ENCODE measurements around the gene DDIT3.
"Not testable (repeated sequence)": the region's sequence is repeated elsewhere in the genome, so short reads cannot be mapped to it uniquely, and the experiment has no call there.

Gene DDIT3, protein sequence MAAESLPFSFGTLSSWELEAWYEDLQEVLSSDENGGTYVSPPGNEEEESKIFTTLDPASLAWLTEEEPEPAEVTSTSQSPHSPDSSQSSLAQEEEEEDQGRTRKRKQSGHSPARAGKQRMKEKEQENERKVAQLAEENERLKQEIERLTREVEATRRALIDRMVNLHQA

DNA sequence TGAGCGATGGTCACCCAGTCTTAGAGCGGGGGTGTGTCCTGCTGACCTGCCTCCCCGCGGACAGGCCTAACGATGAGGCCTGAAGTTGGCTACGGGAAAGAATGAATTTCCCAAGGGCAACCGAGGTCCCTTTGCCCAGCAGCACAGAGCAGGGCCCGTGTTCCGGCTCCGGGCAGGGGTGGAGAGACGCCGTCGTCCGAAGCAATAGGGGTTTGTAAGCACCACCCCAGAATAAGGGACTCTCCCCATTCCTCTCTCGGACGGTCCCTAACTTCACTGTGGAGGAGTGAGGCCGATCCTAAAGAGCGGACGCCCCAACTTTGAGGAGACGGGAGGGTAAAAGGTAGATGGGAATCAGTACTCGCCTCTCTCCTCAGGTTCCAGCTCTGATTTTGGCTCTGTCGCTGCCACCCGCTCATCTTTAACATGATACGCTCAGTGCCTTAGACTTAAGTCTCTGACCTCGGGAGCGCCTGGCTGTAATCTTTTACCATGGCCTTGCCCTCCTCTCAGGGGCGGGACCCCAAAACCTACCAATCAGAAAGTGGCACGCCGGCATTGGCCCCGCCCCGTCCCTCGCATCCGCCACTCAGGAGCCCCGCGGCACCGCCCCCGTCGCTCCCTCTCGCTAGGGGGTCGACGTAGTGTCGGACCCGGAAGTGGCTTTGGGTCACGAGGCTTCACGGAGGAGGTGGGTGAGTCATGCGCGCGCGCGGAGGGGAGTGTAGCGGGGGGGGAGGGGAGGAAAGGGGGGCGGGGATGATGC lies at the start of gene DDIT3:
TSS of gene DDIT3 (minus strand) at position 462 of the 766 bp plus-strand sequence. CDS start 3,108 bp downstream, outside the sequence.
- peak; percentile 100 for DNase-seq

DNA sequence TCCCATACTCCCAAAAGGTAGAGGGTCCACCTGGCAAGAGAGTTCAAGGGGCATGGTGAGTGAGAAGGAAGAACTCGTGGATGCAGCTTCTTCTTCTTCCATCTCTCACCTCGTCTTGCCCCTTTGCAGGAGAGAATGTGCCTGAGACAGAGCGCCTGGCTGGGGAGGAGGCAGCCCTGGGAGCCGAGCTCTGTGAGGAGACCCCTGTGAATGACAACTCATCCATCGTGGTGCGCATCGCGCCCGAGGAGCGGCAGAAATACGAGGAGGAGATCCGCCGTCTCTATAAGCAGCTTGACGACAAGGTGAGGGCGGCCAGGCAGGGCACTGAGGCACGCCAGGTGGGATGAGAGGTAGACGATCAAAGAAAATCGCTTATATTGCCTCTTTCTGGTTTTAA lies 49.5 kb upstream of the DDIT3 start:
- DNase-seq, result no peak

DNA sequence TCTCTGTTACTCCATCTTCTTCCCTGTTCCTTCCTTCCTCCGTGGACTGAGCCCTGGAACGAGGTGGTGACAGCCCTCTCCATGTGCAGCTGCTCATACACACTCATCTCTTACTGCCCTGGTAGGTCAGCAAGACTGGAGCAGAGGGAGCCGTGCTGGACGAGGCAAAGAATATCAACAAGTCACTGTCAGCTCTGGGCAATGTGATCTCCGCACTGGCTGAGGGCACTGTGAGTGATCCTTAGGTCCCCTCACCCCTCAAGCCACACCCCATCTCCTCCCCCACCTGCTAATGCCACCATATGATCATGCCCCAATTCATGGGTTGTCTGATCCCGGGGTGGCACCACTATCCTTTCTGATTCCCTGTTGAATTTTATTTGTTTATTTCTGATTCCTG lies 48.5 kb upstream of the DDIT3 start:
- no peak for DNase-seq

DNA sequence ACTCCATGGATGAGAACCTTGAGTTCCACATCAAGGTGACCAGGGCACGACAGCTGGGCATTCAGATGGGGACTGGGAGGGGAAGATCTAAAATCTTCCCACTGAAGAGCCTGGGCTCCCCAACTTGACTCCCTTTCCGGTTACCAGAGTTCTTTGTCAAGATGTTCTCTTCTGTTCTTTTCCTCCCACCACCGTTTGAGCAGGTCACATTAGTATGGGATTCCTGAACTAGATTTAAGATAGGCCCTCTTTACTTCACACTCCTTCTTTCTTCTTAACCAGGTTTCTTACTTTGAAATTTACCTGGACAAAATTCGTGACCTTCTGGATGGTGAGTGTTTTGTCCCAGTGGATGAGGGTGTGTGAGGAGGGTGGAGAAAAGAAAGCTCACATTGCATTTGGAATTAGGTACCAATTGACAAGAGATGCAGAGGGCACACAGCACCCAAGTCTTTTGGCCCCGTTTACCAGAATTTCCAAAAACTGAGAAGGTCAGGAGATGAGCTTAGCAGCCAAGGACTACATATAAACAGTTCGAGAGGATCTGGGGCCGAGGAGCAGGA lies 43.9 kb upstream of the DDIT3 start:
- DNase-seq, result no peak

DNA sequence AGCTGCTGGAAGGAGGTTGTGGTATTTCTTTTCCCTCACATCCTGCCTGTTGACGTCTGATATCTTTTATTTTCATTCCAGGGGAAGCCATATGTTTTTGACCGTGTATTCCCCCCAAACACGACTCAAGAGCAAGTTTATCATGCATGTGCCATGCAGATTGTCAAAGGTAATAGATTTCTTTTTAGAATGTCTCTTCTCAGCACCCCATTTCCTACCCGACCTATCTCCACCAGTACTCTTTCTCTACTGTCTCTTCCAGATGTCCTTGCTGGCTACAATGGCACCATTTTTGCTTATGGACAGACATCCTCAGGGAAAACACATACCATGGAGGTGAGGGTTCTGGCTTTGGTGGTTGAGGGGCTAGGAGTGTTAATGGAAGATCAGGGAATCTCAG lies 43.0 kb upstream of the DDIT3 start:
- no peak for DNase-seq

DNA sequence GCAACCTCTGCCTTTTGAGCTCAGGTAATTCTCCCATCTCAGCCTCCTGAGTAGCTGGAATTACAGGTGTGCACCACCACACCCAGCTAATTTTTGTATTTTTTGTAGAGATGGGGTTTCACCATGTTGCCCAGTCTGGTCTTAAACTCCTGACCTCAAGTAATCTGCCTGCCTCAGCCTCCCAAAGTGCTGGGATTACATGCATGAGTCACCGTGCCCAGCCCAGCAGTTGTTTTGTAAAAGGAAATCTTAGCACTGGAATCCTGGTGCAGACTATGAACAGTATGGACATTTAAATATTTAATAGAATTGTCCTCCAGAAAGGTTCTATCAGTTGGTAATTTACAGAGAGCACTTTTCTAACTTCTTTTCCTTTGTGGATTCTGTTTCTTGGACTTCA lies 40.8 kb upstream of the DDIT3 start:
- DNase-seq, result not testable (repeated sequence)

DNA sequence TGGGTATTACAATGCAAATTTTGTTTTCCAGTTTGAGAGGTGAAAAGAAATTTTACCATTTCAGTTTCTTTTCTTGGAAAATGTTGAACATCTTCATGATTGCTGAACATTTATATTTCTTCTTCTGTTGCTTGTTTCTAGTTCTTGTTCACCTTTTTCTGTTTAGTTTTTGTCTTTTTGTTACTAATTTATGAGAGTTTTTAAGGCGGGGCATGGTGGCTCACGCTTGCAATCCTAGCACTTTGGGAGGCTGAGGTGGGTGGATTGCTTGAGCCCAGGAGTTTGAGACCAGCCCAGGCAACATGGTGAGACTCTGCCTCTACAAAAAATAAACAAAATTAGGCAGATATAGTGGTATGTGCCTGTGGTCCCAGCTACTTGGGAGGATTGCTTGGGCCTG lies 40.2 kb upstream of the DDIT3 start:
- no peak for DNase-seq

DNA sequence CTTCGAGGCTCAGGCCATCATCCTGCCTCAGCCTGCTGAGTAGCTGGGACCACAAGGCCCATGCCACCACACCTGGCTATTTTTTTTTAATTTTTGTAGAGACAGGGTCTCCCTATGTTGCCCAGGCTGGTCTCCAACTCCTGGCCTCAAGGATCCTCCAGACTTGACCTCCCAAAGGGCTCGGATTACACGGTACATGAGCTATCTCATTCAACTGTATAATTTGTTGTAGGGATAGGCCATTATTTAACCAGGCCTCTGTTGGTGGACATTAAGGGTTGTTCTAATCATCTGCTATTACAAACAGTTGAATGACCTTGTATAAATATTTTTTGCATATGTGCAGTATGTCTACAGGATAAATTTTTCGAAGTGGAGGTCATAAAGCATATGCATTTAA lies 38.5 kb upstream of the DDIT3 start:
- DNase-seq, result no peak

DNA sequence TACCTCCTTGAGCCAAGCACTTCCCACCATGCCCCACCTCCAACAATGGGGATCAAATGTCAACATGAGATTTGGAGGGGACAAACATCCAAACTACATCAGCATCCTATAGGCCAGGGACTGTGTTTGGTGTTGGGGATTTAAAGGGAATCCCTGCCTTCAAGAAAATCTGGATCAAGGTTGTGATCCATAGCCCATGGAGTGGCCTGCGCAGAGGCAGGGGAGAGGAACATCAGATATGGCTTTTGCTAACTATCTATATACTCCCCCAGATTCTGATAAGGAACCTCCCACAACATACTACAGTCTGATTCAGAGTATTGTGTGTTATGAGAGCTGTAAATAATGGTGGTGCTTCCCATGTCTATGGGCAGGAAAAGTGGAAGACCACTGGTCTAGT lies 34.6 kb upstream of the DDIT3 start:
- DNase-seq, result no peak

DNA sequence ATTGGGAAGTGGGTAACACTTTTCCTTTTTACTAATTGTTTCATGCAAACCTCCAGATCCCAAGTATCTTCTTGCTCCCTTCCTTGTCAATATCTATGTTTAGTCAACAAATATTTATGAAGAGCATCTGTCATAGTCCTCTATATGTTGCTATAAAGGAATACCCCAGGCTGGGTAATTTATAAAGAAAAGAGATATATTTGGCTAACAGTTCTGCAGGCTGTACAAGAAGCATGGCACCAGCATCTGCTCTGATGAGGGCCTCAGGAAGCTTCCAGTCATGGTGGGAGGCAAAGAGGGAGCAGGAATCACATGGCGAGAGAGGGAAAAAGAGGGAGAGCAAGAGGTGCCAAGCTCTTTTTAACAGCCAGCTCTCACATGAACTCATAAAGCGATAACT lies 34.1 kb upstream of the DDIT3 start:
- DNase-seq, result no peak

DNA sequence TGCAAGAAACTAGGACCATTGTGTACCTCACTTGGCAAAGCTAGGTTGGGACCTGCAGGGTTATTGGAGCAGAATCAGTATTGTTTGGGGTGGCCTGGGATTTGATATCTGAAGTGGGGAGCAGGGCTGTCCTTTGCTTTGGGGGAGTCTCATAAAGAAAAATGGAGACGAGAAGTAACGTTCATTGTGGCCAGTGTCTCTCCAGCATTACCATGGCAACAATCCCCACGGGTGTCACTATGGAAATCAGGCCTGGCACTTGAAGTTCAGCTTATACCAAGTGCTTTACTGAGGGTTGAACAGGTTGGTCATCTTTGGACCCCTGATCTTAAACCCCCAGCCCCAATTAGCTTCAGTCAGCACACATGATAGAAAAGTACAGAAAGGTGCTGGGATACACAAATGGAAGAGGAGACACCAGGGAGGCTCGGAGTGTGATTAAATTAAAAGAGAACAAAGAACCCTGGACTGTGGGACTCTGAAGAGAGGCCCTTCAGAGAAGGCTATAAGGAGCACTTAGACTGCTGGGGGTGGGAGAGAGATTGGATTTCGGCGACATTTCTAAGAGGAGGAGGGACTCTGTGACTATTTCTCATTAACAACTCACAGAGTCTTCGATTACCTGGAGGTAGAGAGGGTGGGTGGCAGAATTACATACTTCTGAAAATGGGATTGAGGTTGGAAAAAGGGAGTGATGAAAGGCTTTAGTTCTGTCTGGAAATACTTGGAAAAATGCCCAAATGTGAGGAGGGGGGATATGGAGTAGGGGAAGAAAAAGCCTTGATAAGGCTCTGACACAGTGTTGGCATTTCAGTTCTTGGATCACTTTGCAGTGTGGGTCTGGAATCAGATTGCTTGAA lies 33.3 kb upstream of the DDIT3 start:
- DNase-seq, result no peak

DNA sequence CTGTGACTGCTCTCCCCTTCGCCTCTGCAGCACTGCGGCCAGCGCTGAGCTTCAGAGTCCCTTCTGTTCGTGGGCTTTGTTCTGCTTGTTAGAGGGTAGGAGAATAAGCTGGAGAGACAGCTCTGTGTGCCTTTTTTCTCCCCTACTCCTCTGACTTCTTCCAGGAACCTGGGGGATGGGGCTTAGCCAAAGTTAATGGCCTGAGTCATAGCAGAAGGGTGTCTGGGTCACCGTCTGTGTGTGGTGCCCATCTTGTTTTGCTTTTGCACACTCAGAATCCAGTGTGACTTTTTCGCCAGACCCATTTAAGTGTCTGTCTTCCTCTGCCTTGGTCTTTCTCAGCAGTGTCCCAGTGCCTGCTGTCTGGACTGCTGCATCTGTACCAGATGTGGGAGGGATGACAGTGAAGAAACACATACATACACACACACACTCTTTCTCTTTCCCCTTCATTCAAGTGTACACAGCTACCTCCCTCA lies 32.6 kb upstream of the DDIT3 start:
- DNase-seq, result no peak

DNA sequence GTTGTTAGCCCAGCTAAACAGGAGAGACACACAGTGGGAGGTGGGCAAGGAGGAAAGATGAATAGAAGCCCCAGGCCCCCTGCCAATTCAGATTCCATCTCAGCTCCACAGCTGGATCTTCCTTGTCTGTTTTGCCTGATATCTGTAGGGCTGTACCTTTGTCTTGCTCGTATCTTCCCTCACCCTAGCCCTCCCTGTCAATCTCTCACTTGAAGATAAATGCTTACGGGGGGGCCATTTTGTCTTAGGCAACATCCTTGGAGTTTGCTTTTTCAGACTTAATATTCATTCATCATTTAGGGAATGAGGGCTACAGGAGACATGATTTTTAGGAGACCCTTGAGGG lies 32.0 kb upstream of the DDIT3 start:
- DNase-seq, result no peak

DNA sequence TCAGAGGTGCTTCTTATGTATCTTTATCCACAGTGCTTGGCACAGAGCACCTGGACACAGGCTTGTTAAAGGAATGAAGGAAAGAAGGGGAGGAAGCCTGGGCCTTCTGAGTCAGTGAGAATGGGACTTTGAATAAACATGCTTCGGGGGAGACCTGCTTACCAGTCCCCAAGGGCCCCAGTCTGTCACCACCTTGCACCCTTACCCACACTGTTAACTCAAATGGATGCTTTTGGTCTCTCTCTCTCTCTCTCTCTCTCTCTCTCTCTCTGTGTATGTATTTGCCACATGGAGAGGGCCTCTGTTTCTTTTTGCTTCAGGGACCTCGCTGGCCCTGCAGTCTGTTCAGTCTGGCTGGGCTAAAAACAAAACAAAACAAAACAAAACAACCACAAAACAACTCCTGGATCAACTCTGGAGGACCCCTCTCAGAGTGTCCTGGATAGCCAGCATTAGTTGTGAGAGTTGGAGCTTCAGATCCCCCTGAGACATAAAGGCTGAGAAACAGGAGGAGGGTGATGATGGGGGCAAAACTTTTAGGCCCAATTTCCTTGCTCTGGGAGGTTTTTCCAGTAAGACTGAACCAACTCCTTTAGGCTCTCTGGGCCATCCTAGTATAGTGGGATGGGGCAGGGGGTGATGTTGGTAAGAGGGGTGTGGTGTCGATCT lies 31.5 kb upstream of the DDIT3 start:
- DNase-seq, result no peak

DNA sequence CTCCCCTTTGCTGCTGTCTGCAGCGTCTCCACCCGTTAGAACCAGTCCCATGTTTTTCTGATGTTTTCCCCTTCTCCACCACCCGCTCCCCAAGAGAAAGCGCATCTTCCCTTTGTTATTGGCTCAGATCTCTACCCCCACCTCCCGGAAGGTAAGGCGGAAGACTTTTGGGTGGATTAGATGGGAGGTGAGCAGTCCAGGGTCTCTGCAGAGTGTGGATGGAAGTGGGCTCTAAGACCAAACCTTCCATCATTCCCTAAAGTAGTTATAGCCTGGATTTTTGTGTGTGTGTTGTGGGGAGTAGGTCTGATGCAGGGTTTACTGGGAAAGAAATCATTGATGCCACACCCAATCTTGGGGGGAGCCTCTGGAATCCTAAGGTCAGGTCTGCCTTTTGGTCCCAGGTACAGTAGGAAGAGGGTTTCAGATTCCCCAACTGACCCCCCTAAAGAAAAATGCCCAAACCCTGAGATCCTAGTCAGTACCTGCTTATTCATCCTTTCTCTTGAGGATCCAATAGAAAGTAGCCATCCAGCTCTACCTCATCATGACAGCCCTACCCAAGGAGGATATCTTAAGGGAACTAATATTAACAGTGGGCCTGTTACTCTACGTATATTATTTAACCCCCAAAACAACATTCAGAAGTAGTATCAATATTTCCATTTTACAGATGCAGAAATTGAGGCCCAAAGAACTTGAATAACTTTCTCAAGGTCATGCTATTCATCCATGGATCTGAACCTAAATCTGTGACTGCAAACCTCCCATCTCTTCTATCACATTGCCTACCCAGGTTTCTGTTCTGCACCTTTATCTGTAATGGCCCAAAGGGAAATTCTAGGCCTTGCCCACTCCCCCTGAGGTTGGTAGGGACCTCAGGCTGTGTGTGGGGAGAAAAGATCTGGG lies 30.6 kb upstream of the DDIT3 start:
- DNase-seq, result no peak

DNA sequence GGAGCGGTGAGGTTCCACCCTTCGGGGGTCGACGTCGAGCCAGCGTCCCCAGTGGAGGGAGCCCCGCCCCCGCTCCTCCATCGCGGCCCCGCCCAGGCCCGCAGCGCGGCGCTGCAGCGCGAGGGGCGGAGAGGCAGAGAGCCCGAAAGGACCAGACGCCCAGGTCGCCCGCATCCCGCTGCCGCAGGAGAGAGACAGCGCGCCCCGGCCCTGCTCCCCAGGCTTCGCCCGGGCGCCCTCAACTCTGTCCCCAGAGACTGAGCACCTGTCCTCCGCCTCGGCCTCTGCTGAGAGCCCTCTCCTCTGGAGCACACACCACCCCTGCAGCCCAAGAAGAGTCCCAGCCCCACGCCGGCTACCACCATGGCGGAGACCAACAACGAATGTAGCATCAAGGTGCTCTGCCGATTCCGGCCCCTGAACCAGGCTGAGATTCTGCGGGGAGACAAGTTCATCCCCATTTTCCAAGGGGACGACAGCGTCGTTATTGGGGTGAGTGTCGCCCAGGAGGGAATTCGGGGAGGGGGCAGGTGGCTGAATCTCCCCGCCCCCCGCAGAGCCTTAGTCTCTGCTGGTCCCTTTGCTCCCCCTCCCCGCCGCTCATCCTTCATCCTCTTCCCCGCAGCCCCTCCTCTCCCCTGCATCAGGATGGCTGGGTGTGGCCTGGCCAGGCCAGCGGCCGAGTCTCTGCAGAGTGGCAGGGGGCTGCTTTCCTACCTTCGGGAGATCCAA lies 29.8 kb upstream of the DDIT3 start, which contains the start of gene KIF5A:
TSS of gene KIF5A (plus strand) at position 136 of the 732 bp plus-strand sequence. CDS start at position 364, 228 bp downstream.
- DNase-seq, result peak; percentile 61

DNA sequence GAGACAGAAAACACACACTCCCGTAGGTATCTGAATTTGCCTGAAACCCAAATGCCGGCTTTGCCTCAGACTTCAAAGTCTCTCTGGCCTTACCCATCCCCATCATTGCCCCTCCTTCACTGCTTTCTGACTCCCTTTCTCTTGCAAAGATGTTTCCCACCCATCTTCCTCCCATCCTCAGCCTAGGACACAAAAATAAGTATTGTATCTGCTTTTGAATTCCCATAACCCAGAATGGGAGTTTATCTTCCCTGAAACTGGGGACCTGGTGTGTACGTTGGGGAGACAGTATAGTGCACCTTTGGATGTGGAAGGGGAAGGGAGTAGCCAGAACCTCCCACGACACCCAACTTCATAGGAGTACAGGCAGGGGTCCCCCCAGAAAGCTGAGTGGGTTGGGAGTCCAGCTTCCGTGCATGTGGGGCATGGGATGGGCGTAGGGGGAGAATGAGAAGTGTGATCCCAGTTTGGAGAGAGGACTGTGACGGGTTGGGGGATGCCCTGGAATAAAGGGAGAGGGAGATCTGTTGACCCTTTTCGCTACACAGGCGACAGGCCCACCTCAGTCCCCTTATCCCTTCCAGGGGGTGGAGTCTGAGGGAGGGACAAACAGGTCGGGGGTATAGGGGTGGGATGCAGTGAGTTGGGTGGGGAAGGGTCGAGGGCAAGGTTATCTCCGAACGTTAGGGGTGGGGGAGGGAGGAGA lies 29.0 kb upstream of the DDIT3 start:
- DNase-seq, result no peak

DNA sequence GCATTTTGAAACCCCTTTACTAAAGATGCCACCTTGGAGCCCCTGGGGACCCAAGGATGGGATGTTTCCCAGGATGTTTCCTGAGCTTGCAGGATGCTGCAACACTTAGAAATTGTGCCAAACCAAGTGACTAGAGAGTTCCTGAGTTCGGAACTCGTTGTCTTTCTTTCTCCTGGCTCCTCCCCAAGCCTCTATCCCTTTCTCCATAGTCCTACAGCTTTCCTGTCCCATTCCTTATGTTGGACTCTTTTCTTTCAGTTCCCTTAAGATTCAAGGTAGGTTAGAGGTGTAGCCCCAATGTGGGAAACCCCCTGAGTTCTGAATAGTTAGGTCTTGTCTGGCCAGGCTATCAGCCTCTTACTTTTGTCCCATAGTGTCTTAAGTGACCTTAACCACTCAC lies 28.2 kb upstream of the DDIT3 start:
- no peak for DNase-seq

DNA sequence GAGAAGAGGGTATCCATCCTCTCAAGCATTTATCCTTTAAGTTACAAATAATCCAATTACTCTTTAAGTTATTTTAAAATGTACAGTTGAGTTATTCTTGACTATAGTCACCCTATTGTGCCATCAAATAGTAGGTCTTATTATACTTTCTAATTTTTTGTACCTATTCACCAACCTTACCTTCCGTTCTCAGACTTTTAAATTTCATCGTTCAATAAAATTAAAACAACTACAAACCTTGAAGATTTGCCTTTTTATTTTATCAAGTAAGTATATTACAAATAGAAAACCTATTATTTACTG lies 27.6 kb upstream of the DDIT3 start:
- no peak for DNase-seq

DNA sequence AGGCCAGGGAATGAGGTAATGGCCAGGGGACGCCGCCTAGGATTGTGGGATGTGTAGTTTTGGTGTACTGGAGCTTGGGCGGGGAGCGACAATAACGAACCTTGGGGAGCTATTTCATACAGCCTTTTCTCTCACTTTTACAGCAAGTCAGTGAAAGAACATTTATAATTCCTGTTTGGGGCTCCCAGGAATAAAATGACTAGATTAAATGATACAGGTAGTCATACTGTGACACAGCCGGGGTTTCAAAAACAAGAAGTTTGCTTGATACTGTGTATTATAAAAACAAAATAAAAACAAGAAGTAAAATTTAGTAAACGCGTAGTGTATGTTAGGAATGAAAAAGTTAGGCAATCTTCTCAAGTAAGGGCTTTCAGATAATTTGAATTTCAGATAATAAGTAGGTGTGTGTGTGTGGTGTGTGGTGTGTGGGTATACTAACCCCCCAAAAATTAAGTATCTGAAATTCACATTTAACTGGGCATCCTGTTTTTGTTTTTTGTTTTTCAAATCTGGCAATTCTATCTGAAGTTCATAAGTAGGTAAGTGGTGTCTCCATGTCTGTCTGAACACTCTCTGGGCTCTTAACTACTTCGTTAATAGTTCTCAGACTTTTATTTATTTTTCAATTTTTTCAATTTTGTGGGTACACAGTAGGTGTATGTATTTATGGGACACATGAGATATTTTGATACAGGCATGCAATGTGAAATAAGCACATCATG lies 27.1 kb upstream of the DDIT3 start:
- no peak for DNase-seq
